SK-N-SH treated with all-trans-retinoic acid at 6 μM for 48 hours (cell line): ENCODE measurements around the gene KDM4C.

ENCODE experiments used
- ATAC-seq: fragments of 200-7000 bp; cut with Tn5 transposase; 3 replicates; pipeline ENCODE4 v1.9.1; 2020; ENCODE audit warnings: mild to moderate bottlenecking, moderate library complexity
- ARNTL ChIP-seq: fragments of 450-650 bp; formaldehyde crosslinking; IDR thresholded peaks from 2 replicates; pipeline ENCODE4 v1.5.0; 2020; ENCODE audit warnings: low read depth, mild to moderate bottlenecking, moderate library complexity, borderline replicate concordance
- BACH2 ChIP-seq: fragments of 250-450 bp; sonication (Bioruptor Pico); IDR thresholded peaks from 2 replicates; pipeline ENCODE4 v1.9.0; 2021; ENCODE audit warnings: mild to moderate bottlenecking, borderline replicate concordance
- CSDC2 ChIP-seq: fragments of 250-450 bp; sonication (Bioruptor Pico); IDR thresholded peaks from 2 replicates; pipeline ENCODE4 v1.5.0; 2020; ENCODE audit warnings: mild to moderate bottlenecking, moderate library complexity
- ESRRG ChIP-seq: fragments of 250-450 bp; sonication (Bioruptor Pico); IDR thresholded peaks from 2 replicates; pipeline ENCODE4 v1.6.1; 2021; ENCODE audit warnings: mild to moderate bottlenecking
- GLIS3 ChIP-seq: fragments of 250-450 bp; sonication (Bioruptor Pico); IDR thresholded peaks from 2 replicates; pipeline ENCODE4 v1.5.0; 2020; ENCODE audit warnings: mild to moderate bottlenecking, moderate library complexity
- ISL1 ChIP-seq: fragments of 250-450 bp; sonication (Bioruptor Pico); IDR thresholded peaks from 2 replicates; pipeline ENCODE4 v2.1.2; 2022; ENCODE audit warnings: mild to moderate bottlenecking, moderate library complexity
- TCF4 ChIP-seq: fragments of 250-450 bp; sonication (Bioruptor Pico); IDR thresholded peaks from 2 replicates; pipeline ENCODE4 v1.8.0; 2021; ENCODE audit warnings: mild to moderate bottlenecking, moderate library complexity, borderline replicate concordance
- TOX ChIP-seq: fragments of 250-450 bp; sonication (Bioruptor Pico); IDR thresholded peaks from 2 replicates; pipeline ENCODE4 v1.8.0; 2021; ENCODE audit warnings: mild to moderate bottlenecking, moderate library complexity, borderline replicate concordance
- ZC3H10 ChIP-seq: fragments of 250-450 bp; sonication (Bioruptor Pico); IDR thresholded peaks from 2 replicates; pipeline ENCODE4 v1.5.1; 2021; ENCODE audit warnings: mild to moderate bottlenecking, moderate library complexity
- ZFP3 ChIP-seq: fragments of 250-450 bp; sonication (Bioruptor Pico); IDR thresholded peaks from 2 replicates; pipeline ENCODE4 v1.5.0; 2020; ENCODE audit warnings: mild to moderate bottlenecking, moderate library complexity
- ZFP30 ChIP-seq: fragments of 450-650 bp; formaldehyde crosslinking; IDR thresholded peaks from 2 replicates; pipeline ENCODE4 v1.5.0; 2022; ENCODE audit warnings: mild to moderate bottlenecking, moderate library complexity
- ZNF565 ChIP-seq: fragments of 450-650 bp; formaldehyde crosslinking; conservative IDR thresholded peaks from 2 replicates; pipeline ENCODE4 v1.5.0; 2020; ENCODE audit warnings: low read depth, mild to moderate bottlenecking, moderate library complexity
- ZNF8 ChIP-seq: fragments of 450-650 bp; formaldehyde crosslinking; IDR thresholded peaks from 2 replicates; pipeline ENCODE4 v1.5.0; 2020; ENCODE audit warnings: mild to moderate bottlenecking, moderate library complexity
- TF ChIP-seq, protein P1 (sequence below): fragments of 250-450 bp; sonication (Bioruptor Pico); IDR thresholded peaks from 2 replicates; pipeline ENCODE4 v1.8.0; 2021; ENCODE audit warnings: low read depth, mild to moderate bottlenecking, moderate library complexity, borderline replicate concordance
- TF ChIP-seq, protein P2 (sequence below): fragments of 250-450 bp; sonication (Bioruptor Pico); IDR thresholded peaks from 2 replicates; pipeline ENCODE4 v1.5.0; 2020; ENCODE audit warnings: mild to moderate bottlenecking, moderate library complexity

KDM4C gene

GRCh38 chr9:7105095-7105494 is 347.3 kb downstream of the KDM4C start (continued):
- TF ChIP-seq, protein P1, sequence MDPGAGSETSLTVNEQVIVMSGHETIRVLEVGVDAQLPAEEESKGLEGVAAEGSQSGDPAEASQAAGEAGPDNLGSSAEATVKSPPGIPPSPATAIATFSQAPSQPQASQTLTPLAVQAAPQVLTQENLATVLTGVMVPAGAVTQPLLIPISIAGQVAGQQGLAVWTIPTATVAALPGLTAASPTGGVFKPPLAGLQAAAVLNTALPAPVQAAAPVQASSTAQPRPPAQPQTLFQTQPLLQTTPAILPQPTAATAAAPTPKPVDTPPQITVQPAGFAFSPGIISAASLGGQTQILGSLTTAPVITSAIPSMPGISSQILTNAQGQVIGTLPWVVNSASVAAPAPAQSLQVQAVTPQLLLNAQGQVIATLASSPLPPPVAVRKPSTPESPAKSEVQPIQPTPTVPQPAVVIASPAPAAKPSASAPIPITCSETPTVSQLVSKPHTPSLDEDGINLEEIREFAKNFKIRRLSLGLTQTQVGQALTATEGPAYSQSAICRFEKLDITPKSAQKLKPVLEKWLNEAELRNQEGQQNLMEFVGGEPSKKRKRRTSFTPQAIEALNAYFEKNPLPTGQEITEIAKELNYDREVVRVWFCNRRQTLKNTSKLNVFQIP (CRISPR knock-in tag), result no peak
- TF ChIP-seq ZNF565 (CRISPR knock-in tag) (no peak), ZC3H10 (CRISPR knock-in tag) (no peak)

DNA sequence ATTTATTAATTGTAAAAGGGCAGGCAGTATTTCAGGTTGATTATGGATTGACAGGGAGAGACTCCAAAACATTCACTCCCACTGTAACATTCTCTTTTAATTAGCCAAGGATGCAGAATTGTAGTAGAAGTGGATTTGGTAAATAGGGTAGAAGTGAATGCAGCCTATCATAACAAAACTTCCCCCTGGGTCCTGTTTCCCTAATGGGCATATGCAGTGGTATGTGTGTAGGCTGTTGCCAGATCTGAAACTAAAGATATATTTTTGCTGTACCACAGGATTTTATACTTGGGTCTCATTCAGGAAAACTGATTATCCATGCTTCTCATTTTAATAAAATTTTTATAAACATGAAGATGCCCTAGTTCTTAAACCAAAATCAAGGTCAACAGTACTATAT is 351.2 kb downstream of the KDM4C start:
- TF ChIP-seq ESRRG (CRISPR knock-in tag), result no peak
- TF ChIP-seq, protein P1 (CRISPR knock-in tag), result no peak
- TF ChIP-seq BACH2 (CRISPR knock-in tag), result no peak
- no peak for TF ChIP-seq ZNF565 (CRISPR knock-in tag)
- no peak for TF ChIP-seq GLIS3 (CRISPR knock-in tag)
- no peak for TF ChIP-seq TOX (CRISPR knock-in tag)
- TF ChIP-seq ISL1, result no peak
- no peak for ATAC-seq

GRCh38 chr9:7111413-7111812 is 353.6 kb downstream of the KDM4C start:
- no peak for ATAC-seq

DNA sequence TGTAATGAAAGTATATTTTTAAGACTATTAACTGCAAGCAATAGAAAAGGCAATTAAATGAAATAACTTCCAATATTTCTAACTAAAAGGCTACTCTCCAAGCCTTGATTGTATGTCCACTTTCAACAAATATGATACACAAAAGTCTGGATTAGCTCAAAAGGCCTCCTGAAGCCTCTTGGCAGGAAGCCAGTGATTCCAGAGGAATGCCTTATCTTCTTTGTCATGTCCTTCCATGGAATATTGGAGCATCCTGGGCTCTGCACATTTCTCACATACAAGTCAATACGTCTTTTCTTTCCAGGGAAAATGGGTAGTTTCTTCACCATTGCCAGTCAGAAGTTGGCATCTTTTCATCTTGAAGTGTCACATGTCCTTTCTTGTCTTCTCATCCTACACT is 357.8 kb downstream of the KDM4C start:
- no peak for ATAC-seq
- TF ChIP-seq ISL1 (peak; percentile 38; the same call in 1 of the 2 replicates), ZC3H10 (CRISPR knock-in tag) (no peak)

More at GRCh38 chr9:7111413-7111812, 353.6 kb downstream of the KDM4C start:
- TF ChIP-seq ZFP3 (CRISPR knock-in tag) (no peak), TCF4 (CRISPR knock-in tag) (no peak), ZNF8 (CRISPR knock-in tag) (no peak), ARNTL (CRISPR knock-in tag) (no peak), CSDC2 (CRISPR knock-in tag) (no peak), GLIS3 (CRISPR knock-in tag) (no peak), ZC3H10 (CRISPR knock-in tag) (no peak)
- TF ChIP-seq, protein P2, sequence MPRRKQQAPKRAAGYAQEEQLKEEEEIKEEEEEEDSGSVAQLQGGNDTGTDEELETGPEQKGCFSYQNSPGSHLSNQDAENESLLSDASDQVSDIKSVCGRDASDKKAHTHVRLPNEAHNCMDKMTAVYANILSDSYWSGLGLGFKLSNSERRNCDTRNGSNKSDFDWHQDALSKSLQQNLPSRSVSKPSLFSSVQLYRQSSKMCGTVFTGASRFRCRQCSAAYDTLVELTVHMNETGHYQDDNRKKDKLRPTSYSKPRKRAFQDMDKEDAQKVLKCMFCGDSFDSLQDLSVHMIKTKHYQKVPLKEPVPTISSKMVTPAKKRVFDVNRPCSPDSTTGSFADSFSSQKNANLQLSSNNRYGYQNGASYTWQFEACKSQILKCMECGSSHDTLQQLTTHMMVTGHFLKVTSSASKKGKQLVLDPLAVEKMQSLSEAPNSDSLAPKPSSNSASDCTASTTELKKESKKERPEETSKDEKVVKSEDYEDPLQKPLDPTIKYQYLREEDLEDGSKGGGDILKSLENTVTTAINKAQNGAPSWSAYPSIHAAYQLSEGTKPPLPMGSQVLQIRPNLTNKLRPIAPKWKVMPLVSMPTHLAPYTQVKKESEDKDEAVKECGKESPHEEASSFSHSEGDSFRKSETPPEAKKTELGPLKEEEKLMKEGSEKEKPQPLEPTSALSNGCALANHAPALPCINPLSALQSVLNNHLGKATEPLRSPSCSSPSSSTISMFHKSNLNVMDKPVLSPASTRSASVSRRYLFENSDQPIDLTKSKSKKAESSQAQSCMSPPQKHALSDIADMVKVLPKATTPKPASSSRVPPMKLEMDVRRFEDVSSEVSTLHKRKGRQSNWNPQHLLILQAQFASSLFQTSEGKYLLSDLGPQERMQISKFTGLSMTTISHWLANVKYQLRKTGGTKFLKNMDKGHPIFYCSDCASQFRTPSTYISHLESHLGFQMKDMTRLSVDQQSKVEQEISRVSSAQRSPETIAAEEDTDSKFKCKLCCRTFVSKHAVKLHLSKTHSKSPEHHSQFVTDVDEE (CRISPR knock-in tag), result no peak
- TF ChIP-seq, protein P1 (CRISPR knock-in tag), result no peak

DNA sequence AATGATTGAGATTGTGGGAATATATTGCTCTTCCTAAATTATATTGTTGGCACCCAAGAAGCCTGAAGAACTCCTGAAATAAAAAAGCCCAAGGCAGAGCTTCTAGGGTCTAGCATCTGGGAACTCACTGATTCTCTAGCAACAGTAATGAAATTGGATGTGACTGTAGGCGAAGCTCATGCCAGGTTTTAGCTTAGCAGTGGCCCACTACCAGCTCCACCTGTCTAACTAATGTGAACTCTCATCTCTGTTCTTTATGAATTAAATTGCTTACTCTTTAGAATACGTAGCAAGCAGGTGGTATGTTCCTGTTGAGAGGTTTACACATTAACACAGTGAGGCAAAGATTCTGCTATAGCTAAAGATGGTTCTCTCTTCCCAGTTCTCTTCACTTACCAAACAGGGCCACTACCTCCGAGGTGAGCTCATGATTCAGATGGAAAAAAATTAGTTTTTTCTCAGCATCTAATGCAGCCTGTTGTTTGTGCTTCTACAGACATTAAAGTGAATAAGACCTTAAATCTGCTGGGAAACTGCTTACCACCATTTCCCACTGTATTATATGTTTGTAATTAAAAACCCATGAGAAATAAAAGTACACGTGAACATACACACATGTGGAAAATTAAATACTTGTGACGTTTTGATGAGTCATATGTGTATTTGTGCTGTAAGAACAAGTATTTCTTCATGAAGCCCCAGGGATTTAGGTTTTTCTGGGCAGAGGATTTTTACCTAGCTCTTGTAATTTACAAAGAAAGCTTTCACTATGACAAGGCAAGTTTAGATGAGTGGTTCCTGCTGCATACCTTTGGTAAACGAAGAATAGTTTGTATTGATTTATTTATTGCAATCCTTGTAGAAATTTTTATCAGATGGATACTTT is 360.1 kb downstream of the KDM4C start:
- TF ChIP-seq ZFP30 (CRISPR knock-in tag) (no peak), CSDC2 (CRISPR knock-in tag) (no peak)
- TF ChIP-seq, protein P2 (CRISPR knock-in tag), result no peak
- TF ChIP-seq, all 23 proteins: peak for 0
- ATAC-seq, result no peak
